Measurements from ENCODE around the gene SLC9A9. TPM values are rescaled to one million over a fixed set of nuclear protein-coding genes. Genes with fewer than 3 reads are reported as not detected.

Gene SLC9A9
- total RNA-seq, 2 experiments from 2014 or later, result 12.2 TPM

DNA sequence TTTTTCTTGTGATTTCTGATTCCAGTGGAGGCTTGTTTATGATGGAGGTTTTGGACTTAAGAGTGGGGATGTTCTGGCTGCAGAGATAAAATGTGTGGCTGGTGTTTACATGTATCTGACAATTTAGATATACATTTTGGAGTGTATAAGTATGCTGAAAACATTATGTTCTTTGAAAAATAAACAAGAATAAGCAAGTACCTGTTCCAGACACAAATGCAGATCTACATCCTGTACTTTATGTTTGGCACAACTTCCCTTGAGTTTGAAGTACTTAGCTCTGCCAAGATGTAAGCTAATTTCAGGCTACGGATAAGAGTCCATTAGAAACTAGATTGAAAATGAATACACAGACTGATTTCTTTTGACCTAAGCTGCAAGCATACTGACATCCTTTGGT lies 451.5 kb downstream of the SLC9A9 start:
- DNase-seq (no peak), ATAC-seq (ENCODE audit: poor library complexity) (no peak)
- Mint-ChIP-seq H3K9me3 (peaks cover 2% of the 10 kb centered on the region), H3K27ac (no peak overlapping the region), H3K4me1 (ENCODE audit: low read depth) (no peaks in the 10 kb centered on the region), H3K36me3 (ENCODE audit: low read depth) (peaks cover 13% of the 10 kb centered on the region), H3K27me3 (no peaks in the 10 kb centered on the region), H3K4me3 (no peak overlapping the region)
- Histone ChIP-seq H3K27ac (ENCODE audit: low read depth in 1 of 2, low read length in 2 of 2) (no peak overlapping the region), H3K4me1 (ENCODE audit: insufficient read depth, low read length) (no peaks in the 10 kb centered on the region), H3K27me3 (ENCODE audit: control insufficient read depth in 1 of 2, insufficient read depth in 2 of 2, low read length in 2 of 2) (no peaks in the 10 kb centered on the region), H3K36me3 (ENCODE audit: insufficient read depth, low read length) (no peaks in the 10 kb centered on the region), H3K9me3 (ENCODE audit: control insufficient read depth in 1 of 2, insufficient read depth in 1 of 2, low read length in 2 of 2) (no peaks in the 10 kb centered on the region), H3K4me3 (ENCODE audit: low read length) (no peak overlapping the region)
- ChIA-PET CTCF (interaction anchor here (1.5 kb wide), 1 partner anchor 9 kb away, joined by 5 read pairs; no protein-coding TSS in a partner anchor), POLR2A (no interaction called here)
- TF ChIP-seq CTCF (IDR thresholded peaks at IDR 0.05), result no peak
- intact Hi-C loops (cut with DNase I, micrococcal nuclease), result no loop called here

DNA sequence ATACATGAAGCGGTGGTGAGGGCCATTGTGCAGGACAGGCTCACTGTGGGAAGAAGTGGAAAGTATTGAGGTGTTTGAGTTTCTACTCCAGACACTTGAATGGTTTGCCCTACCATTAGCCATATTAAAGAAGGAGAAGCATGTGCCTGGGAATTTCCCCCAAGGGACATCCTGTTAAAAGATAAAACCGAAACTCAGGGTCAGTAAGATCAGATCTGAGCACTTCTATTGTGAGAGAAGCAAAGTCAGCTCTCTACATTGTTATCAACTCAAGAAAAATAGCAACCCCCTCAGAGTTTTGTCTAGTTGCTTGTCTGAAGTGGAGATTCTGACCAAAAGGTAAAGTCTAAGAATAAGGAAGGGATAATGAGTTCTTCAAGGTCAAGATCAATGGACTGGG lies 458.9 kb downstream of the SLC9A9 start:
- Mint-ChIP-seq H3K9me3 (no peaks in the 10 kb centered on the region), H3K27ac (no peak overlapping the region), H3K27me3 (no peaks in the 10 kb centered on the region), H3K4me1 (ENCODE audit: low read depth) (no peaks in the 10 kb centered on the region), H3K36me3 (ENCODE audit: low read depth) (peaks cover 7% of the 10 kb centered on the region), H3K4me3 (no peak overlapping the region)
- DNase-seq (no peak), ATAC-seq (ENCODE audit: poor library complexity) (no peak)
- no peak for TF ChIP-seq CTCF (IDR thresholded peaks at IDR 0.05)
- ChIA-PET CTCF (no interaction called here), POLR2A (no interaction called here)
- H3K27me3 ChIP-seq (ENCODE audit: control insufficient read depth in 1 of 2, insufficient read depth in 2 of 2, low read length in 2 of 2), result no peaks in the 10 kb centered on the region
- intact Hi-C loops (cut with DNase I, micrococcal nuclease), result no loop called here
- H3K9me3 ChIP-seq (ENCODE audit: control insufficient read depth in 1 of 2, insufficient read depth in 1 of 2, low read length in 2 of 2), result peaks cover 0 to 4% of the 10 kb centered on the region in 2 experiments
- H3K4me1 ChIP-seq (ENCODE audit: insufficient read depth, low read length), result no peaks in the 10 kb centered on the region
- H3K27ac ChIP-seq (ENCODE audit: low read depth in 1 of 2, low read length in 2 of 2), result no peak overlapping the region
- no peak overlapping the region for H3K4me3 ChIP-seq (ENCODE audit: low read length)
- no peaks in the 10 kb centered on the region for H3K36me3 ChIP-seq (ENCODE audit: insufficient read depth, low read length)

GRCh38 chr3:143387425-143387824 lies 460.8 kb downstream of the SLC9A9 start:
- DNase-seq, result no peak
- POLR2A ChIA-PET, result no interaction called here
- intact Hi-C loops (cut with DNase I, micrococcal nuclease), result no loop called here
- Mint-ChIP-seq H3K4me3 (no peak overlapping the region), H3K27me3 (no peaks in the 10 kb centered on the region), H3K9me3 (no peaks in the 10 kb centered on the region), H3K27ac (no peak overlapping the region), H3K4me1 (ENCODE audit: low read depth) (no peaks in the 10 kb centered on the region), H3K36me3 (ENCODE audit: low read depth) (no peaks in the 10 kb centered on the region)
- H3K4me3 ChIP-seq (ENCODE audit: low read length), result no peak overlapping the region
- H3K9me3 ChIP-seq (ENCODE audit: control insufficient read depth in 1 of 2, insufficient read depth in 1 of 2, low read length in 2 of 2), result peaks cover 0 to 4% of the 10 kb centered on the region in 2 experiments
- no peaks in the 10 kb centered on the region for H3K4me1 ChIP-seq (ENCODE audit: insufficient read depth, low read length)
- H3K36me3 ChIP-seq (ENCODE audit: insufficient read depth, low read length), result no peaks in the 10 kb centered on the region
- CTCF ChIA-PET, result interaction anchor here (0.7 kb wide), 1 partner anchor 356 kb away, joined by 3 read pairs; no protein-coding TSS in a partner anchor
- no peak for ATAC-seq (ENCODE audit: poor library complexity)
- H3K27ac ChIP-seq (ENCODE audit: low read depth in 1 of 2, low read length in 2 of 2), result no peak overlapping the region
- no peak for TF ChIP-seq CTCF (IDR thresholded peaks at IDR 0.05)
- H3K27me3 ChIP-seq (ENCODE audit: control insufficient read depth in 1 of 2, insufficient read depth in 2 of 2, low read length in 2 of 2), result no peaks in the 10 kb centered on the region

Measured in CD4-positive, alpha-beta T cell (primary cell).